Esophagus squamous epithelium (tissue), 4 donors: ENCODE data around the gene FNBP1L.
"Not testable (repeated sequence)": the region's sequence is repeated elsewhere in the genome, so short reads cannot be mapped to it uniquely, and the experiment has no call there.

Source experiments
- CTCF ChIP-seq, 6 experiments: fragments of 450-650 bp in 4 of 6; fragments of 200-600 bp in 2 of 6; sonication (generic) in 2 of 6; IDR thresholded peaks; one replicate each; pipeline ENCODE4 v1.5.1; 2016 to 2019; ENCODE audit warnings: antibody characterized with exemption in 6 of 6, mild to moderate bottlenecking in 4 of 6, moderate library complexity in 4 of 6
- POLR2A ChIP-seq, 4 donors: fragments of 450-650 bp; IDR thresholded peaks; one replicate each; pipeline ENCODE4 v1.6.1; 2017; ENCODE audit warnings: antibody characterized with exemption in 4 of 4, mild to moderate bottlenecking in 4 of 4, moderate library complexity in 3 of 4

GRCh38 chr1:93479133-93479745 is 31.3 kb downstream of the FNBP1L start:
- TF ChIP-seq CTCF, POLR2A (IDR thresholded peaks at IDR 0.05): not testable (repeated sequence)
